GM12891 (cell line): ENCODE results near the gene LYRM4.

Source experiments
- POLR2A ChIP-seq: IDR thresholded peaks from 2 replicates; pipeline ENCODE4 v1.6.1; 2011; ENCODE audit warnings: low read depth, low read length, control low read depth
- POLR2AphosphoS5 ChIP-seq: IDR thresholded peaks from 2 replicates; pipeline ENCODE4 v1.6.1; 2011; ENCODE audit warnings: low read depth, low read length, control low read depth

DNA sequence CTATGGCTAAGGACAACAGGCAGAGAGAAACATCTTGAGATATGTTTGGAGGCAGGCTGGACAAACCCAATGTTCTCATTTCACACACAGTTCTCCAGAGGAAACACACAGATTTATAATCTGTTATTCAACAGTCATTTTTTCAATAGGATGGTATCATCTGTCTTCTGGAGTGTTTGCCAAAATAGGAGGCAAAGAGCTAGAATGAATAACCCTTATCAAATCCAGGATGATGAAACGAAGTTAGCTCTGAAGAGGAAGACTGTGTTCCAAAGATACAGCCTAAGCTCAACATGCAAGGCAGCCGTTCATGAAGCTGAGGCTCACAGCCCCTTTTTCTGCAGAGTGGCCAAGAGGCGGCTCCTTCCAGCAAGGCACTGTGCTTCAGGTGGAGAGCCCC is 104.8 kb downstream of the LYRM4 start:
- TF ChIP-seq POLR2AphosphoS5 (no peak), POLR2A (no peak)
